ENCODE data around the gene RILPL2.
"Not testable (repeated sequence)": the region's sequence is repeated elsewhere in the genome, so short reads cannot be mapped to it uniquely, and the experiment has no call there.

Gene RILPL2, protein sequence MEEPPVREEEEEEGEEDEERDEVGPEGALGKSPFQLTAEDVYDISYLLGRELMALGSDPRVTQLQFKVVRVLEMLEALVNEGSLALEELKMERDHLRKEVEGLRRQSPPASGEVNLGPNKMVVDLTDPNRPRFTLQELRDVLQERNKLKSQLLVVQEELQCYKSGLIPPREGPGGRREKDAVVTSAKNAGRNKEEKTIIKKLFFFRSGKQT

DNA sequence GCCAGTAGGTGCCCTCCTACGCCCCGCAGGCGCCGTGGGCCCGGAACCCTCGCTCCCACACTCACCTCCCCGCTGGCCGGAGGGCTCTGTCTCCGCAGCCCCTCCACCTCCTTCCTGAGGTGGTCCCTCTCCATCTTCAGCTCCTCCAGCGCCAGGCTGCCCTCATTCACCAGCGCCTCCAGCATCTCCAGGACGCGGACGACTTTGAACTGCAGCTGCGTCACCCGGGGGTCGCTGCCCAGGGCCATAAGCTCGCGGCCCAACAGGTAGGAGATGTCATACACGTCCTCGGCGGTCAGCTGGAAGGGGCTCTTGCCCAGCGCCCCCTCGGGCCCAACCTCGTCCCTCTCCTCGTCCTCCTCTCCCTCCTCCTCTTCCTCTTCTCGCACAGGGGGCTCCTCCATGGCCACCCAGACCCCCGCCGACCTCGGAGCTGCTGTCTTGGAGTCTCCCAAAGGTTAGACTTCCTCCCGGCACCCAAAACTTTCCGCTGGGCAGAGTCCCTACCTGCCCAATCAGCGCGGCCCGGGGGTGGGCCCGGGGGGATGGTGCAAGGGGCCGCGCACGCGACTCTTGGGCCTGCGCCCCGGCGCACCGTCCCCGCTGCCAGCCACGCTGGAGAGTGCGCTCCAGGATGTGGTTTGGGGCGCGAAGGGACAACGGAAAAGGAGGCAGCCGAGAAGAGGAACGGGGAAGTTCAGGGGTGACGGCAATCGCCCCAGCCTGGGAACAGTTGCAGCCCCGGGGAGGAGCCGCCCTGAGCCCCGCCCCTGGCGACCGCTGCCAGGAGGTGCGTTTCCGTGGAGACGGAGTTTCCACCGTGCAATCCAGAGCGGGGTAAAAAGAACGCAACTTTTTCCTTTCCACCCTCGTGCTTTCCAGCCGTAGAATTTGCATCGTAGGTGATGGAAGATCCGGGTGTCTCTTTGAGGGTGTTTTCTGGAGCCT lies at the start of gene RILPL2:
RILPL2 (minus strand) TSS at position 668 of the 948 bp plus-strand sequence; CDS start at position 404, 264 bp downstream.
- in situ Hi-C loops (cut with MboI; ENCODE audit: low sequenced_read_pairs) = no loop called here

DNA sequence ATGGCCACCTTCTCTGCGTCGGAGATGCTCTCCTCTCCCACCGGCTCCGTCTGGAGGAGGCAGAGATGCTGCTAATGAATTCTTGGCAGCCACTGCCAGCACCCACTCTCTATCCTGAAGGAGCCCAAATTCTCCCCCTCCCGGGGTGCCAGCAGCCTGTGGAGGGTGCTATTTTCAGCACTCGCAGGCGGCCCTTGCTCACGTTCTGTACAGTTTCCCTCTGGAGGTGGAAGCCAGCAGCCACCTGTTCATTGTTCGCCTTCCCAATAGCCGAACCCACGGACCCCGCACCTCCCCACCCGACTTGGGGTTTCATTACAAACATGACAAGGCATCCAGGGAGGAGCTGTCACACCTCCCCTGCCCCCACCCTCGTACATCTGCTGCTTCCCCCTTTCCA lies 49.3 kb upstream of the RILPL2 start:
- in situ Hi-C loops (cut with MboI; ENCODE audit: low sequenced_read_pairs) = no loop called here

- in situ Hi-C loops (cut with MboI; ENCODE audit: low sequenced_read_pairs) = no loop called here
Observed at GRCh38 chr12:123483602-123484248, 47.2 kb upstream of the RILPL2 start.

- in situ Hi-C loops (cut with MboI; ENCODE audit: low sequenced_read_pairs) = no loop called here
Observed at GRCh38 chr12:123482876-123483275, 46.4 kb upstream of the RILPL2 start.

DNA sequence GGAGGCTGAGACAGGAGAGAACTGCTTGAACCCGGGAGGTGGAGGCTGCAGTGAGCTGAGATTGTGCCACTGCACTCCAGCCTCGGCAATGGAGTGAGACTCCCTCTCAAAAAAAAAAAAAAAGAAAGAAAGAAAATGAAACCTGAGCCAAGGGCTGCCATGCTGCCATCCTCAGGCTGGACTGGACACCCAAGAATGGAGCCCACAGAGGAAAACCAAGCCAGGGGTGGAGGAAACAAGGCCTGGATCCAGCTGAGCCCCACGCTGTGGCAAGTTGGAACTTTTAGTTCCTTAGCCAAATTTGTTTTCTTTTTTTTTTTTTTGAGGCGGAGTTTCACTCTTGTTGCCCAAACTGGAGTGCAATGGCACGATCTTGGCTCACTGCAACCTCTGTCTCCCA lies 44.8 kb upstream of the RILPL2 start:
- in situ Hi-C loops (cut with MboI; ENCODE audit: low sequenced_read_pairs) = not testable (repeated sequence)

DNA sequence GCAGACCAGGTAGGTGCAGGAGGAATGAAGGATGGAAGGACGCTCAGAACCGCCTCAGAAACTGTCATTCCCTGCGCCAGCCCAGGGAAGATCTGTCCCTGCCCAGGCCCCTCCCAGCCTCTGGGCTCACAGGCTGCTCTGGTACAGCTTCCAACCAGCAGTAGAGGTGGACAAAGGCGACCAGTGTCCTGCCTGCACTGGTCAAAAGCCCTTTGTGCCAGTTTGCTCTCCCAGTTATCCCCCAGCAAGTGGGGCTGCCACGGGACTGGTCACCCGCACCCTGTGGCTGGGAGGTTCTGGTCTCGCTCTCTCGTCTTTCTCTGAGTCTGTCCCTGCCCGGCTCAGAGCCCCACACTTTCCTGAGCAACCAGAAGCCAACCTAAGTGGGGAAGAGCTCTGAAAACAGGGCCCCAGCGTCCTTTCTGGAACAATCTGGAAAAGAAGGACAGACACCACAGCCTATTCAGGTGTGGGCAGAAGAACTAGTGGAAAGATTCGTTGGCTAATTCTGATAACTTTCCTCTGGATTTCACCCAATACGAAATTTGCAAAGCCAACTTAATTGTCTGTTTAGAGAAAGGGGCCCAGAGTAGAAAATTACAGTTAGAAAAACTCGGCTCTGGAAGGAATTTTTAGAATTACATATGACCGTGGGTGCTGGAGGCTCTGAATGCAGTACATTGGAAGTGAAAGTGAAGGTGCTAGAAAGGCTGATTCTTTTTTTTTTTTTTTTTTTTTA lies 43.1 kb upstream of the RILPL2 start:
- in situ Hi-C loops (cut with MboI; ENCODE audit: low sequenced_read_pairs) = no loop called here

DNA sequence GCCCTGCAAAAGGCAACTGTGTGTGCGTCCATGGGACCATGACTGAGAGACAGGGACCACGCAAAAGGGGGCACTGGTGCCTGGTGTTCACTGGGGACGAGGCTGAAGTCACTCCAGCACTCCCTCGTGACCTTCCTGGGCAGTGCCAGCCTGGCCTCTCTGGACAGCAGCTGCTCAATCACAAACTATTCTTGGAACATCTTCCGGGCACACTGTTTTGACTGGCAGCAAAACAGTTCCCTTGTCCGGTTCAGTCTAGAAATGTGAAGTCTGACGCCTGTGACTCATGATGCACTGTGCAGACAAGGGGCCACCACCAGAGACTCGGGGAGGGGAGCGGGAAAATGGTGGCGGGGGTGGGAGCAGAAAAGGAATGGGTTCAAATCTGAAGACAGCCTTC lies 42.3 kb upstream of the RILPL2 start:
- in situ Hi-C loops (cut with MboI; ENCODE audit: low sequenced_read_pairs) = no loop called here

DNA sequence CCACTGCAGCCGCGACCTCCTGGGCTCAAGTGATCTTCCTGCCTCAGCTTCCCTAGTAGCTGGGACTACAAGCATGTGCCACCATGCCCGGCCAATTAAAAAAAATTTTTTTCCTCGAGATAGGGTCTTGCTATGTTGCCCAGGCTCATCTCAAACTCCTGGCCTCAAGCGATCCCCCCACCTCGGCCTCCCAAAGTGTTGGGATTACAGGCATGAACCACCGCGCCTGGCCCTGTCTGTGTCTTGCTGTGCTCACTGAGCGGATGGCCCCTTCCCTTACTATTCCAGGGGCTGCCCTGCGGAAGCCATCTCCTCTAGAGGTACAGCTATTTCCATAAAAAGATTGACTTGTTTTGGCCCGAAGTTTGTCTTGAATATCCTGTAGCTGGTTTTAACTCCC lies 41.6 kb upstream of the RILPL2 start:
- in situ Hi-C loops (cut with MboI; ENCODE audit: low sequenced_read_pairs) = no loop called here

GRCh38 chr12:123475246-123475703 lies 38.8 kb upstream of the RILPL2 start:
- in situ Hi-C loops (cut with MboI; ENCODE audit: low sequenced_read_pairs) = no loop called here

DNA sequence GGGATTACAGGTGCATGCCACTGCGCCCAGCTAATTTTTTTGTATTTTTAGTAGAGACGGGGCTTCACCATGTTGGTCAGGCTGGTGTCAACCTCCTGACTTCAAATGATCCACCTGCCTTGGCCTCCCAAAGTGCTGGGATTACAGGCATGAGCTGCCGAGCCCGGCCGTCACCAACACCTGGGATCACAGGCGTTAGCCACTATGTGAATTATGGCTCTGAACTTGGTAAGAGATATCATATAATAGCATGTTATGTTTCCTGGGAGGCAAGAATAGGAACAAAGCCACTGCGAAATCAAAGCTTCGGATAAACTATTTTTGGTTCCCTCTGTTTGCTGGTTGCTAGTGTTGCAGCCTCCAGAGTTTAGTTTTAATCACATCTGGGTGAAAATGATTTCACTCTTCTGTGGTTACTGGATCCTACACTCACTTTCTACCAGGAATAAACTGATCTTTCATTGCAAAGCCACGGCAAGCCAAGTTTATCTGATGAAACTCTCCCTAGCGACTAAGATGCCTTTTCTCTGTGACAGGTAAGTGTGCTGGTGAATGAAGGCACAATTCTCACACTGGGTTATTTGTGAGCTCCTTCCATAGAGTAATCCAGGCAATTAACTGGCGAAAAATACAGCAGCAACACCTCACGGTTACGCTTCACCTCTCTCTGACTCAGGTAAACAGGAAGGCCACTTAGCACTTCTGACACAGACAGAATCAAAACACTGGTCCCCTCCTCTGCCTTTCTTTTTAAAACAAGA lies 38.2 kb upstream of the RILPL2 start:
- in situ Hi-C loops (cut with MboI; ENCODE audit: low sequenced_read_pairs) = no loop called here

DNA sequence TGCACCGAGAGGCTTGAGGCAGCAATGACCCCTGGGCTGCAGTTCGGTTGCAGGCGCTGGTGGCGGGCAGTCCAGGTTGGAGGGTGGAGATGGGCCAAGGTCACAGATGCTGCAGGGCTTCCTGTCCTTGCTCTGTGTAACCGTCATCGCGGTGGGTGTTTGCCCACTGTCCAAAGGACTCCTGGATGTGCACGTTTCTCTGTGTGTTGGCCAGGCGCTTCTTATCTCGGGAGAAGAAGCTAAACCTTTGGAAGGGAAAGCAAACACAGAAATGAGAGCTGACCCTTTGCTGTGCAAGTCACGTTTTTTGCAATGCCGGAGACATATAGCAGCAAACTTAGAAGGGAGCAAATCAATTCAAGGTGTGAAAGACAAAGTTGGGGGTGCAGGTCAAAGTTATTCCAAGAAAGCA lies 36.0 kb upstream of the RILPL2 start:
- in situ Hi-C loops (cut with MboI; ENCODE audit: low sequenced_read_pairs) = no loop called here

GRCh38 chr12:123471374-123472068 lies 35.0 kb upstream of the RILPL2 start:
- in situ Hi-C loops (cut with MboI; ENCODE audit: low sequenced_read_pairs) = no loop called here

GRCh38 chr12:123469978-123470377 lies 33.5 kb upstream of the RILPL2 start:
- in situ Hi-C loops (cut with MboI; ENCODE audit: low sequenced_read_pairs) = no loop called here

- in situ Hi-C loops (cut with MboI; ENCODE audit: low sequenced_read_pairs) = no loop called here
Observed at GRCh38 chr12:123468786-123469185, 32.3 kb upstream of the RILPL2 start.

- in situ Hi-C loops (cut with MboI; ENCODE audit: low sequenced_read_pairs) = no loop called here
Observed at GRCh38 chr12:123465084-123465483, 28.6 kb upstream of the RILPL2 start.

DNA sequence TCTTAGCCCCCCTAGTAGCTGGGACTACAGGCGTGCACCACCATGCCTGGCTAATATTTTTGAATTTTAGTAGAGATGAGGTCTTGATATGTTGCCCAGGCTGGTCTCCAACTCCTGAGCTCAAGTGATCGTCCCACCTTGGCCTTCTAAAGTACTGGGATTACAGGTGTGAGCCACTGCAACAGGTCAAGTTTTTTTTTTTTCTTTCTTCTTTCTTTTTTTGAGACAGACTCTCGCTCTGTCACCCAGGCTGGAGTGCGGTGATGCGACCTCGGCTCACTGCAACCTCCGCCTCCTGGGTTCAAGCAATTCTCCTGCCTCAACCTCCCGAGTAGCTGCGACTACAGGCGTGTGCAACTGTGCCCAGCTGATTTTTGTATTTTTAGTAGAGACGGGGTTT lies 26.7 kb upstream of the RILPL2 start:
- in situ Hi-C loops (cut with MboI; ENCODE audit: low sequenced_read_pairs) = not testable (repeated sequence)

GRCh38 chr12:123457980-123458779 lies 21.7 kb upstream of the RILPL2 start, which contains the start of gene SNRNP35:
Gene SNRNP35 (plus strand): TSS chr12:123458139. CDS start chr12:123465541, 7,402 bp downstream.
- in situ Hi-C loops (cut with MboI; ENCODE audit: low sequenced_read_pairs) = no loop called here

GRCh38 chr12:123453165-123453564 lies 16.7 kb upstream of the RILPL2 start:
- in situ Hi-C loops (cut with MboI; ENCODE audit: low sequenced_read_pairs) = no loop called here

DNA sequence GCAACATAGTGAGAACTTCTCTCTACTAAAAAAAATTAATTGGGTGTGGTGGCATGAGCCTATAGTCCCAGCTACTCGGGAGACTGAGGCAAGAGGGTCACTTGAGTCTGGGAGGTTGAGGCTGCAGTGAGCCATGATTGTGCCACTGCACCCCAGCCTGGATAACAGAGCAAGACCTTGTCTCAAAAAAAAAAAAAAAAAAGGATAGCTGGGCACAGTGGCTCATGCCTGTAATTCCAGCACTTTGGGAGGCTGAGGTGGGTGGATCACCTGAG lies 15.7 kb upstream of the RILPL2 start:
- in situ Hi-C loops (cut with MboI; ENCODE audit: low sequenced_read_pairs) = not testable (repeated sequence)
